ENCODE measurements around the gene SLC25A44.

- TF ChIP-seq EP300 (IDR thresholded peaks at IDR 0.05; ENCODE audit: low read depth) (no peak), CTCF (IDR thresholded peaks at IDR 0.05) (no peak)
Observed at GRCh38 chr1:156246781-156247459, 53.0 kb downstream of the SLC25A44 start.
